Loucy (cell line): Measurements from ENCODE around the gene TRAPPC4.

Experiments
- H2AFZ ChIP-seq: fragments of 200-600 bp; sonication (generic); 2 replicates; pipeline ENCODE4 v1.6.0; 2016; ENCODE audit warnings: antibody characterized with exemption, mild to moderate bottlenecking, low read length, moderate library complexity
- H3F3A ChIP-seq: fragments of 200-600 bp; 2 replicates; pipeline ENCODE4 v1.6.0; 2016; ENCODE audit warnings: antibody characterized with exemption, low read depth, mild to moderate bottlenecking
- H3K27me3 ChIP-seq: fragments of 200-600 bp; sonication (generic); 2 replicates; pipeline ENCODE4 v1.6.1; 2014; ENCODE audit warnings: low read length, mild to moderate bottlenecking; ENCODE audit not compliant: insufficient read depth, poor library complexity, severe bottlenecking
- H3K36me3 ChIP-seq: fragments of 200-600 bp; sonication (generic); 2 replicates; pipeline ENCODE4 v1.6.1; 2016; ENCODE audit warnings: low read length; ENCODE audit not compliant: insufficient read depth
- H3K4me1 ChIP-seq: fragments of 200-600 bp; sonication (generic); 2 replicates; pipeline ENCODE4 v1.5.1; 2014; ENCODE audit warnings: low read length, mild to moderate bottlenecking; ENCODE audit not compliant: insufficient read depth, poor library complexity, severe bottlenecking
- H3K4me2 ChIP-seq: fragments of 200-600 bp; sonication (generic); 2 replicates; pipeline ENCODE4 v1.6.0; 2014; ENCODE audit warnings: antibody characterized with exemption, low read length, low read depth, mild to moderate bottlenecking; ENCODE audit not compliant: poor library complexity, severe bottlenecking
- H3K4me3 ChIP-seq: fragments of 200-600 bp; sonication (generic); 2 replicates; pipeline ENCODE4 v1.5.1; 2014; ENCODE audit warnings: low read length, mild to moderate bottlenecking, mixed read lengths; ENCODE audit not compliant: poor library complexity, severe bottlenecking
- H3K79me2 ChIP-seq: fragments of 200-600 bp; sonication (generic); 2 replicates; pipeline ENCODE4 v1.6.1; 2014; ENCODE audit warnings: low read length; ENCODE audit not compliant: insufficient read depth
- H3K9ac ChIP-seq: fragments of 200-600 bp; sonication (generic); 2 replicates; pipeline ENCODE4 v1.6.0; 2014; ENCODE audit warnings: mild to moderate bottlenecking, low read depth, low read length, moderate library complexity; ENCODE audit not compliant: poor library complexity, severe bottlenecking
- H3K9me2 ChIP-seq: fragments of 200-600 bp; sonication (generic); replicated peaks from 2 replicates; pipeline ENCODE4 v1.6.1; 2016; ENCODE audit warnings: low read depth, low read length, mixed read lengths
- H3K9me3 ChIP-seq: fragments of 200-600 bp; sonication (generic); 2 replicates; pipeline ENCODE4 v1.6.1; 2014; ENCODE audit warnings: mild to moderate bottlenecking, antibody characterized with exemption, low read length, low read depth; ENCODE audit not compliant: insufficient read depth
- H4K20me1 ChIP-seq: fragments of 200-600 bp; sonication (generic); 2 replicates; pipeline ENCODE4 v1.6.0; 2014; ENCODE audit warnings: antibody characterized with exemption, low read length, mild to moderate bottlenecking; ENCODE audit not compliant: insufficient read depth, poor library complexity, severe bottlenecking
- CTCF ChIP-seq: fragments of 200-600 bp; sonication (generic); conservative IDR thresholded peaks from 2 replicates; pipeline ENCODE4 v1.5.1; 2014; ENCODE audit warnings: mild to moderate bottlenecking, antibody characterized with exemption, low read length
- EZH2phosphoT487 ChIP-seq: fragments of 200-600 bp; IDR thresholded peaks from 2 replicates; pipeline ENCODE4 v1.6.1; 2018; ENCODE audit warnings: antibody characterized with exemption, mild to moderate bottlenecking, moderate library complexity, borderline replicate concordance

TRAPPC4 gene

DNA sequence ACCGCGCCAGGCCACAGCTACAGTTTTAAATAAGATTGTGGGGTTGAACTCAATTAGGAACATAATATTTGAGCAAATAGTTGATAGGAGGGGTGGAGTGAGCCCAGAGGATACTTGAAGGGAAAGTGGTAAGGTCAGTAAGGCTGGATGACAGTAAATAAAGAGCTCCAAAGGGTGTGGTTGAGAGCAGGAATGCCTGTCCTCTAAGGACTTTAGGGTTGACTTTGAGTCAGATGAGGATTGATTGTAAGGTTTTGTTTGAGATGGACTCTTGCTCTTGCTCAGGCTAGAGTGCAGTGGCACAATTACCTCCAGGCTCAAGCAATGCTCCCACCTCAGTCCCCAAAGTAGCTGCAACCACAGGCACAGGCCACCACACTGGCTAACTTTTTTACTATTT, 44.6 kb upstream of the TRAPPC4 start:
- no peaks in the 10 kb centered on the region for H3K27me3 ChIP-seq
- H3K4me2 ChIP-seq, result no peak overlapping the region

DNA sequence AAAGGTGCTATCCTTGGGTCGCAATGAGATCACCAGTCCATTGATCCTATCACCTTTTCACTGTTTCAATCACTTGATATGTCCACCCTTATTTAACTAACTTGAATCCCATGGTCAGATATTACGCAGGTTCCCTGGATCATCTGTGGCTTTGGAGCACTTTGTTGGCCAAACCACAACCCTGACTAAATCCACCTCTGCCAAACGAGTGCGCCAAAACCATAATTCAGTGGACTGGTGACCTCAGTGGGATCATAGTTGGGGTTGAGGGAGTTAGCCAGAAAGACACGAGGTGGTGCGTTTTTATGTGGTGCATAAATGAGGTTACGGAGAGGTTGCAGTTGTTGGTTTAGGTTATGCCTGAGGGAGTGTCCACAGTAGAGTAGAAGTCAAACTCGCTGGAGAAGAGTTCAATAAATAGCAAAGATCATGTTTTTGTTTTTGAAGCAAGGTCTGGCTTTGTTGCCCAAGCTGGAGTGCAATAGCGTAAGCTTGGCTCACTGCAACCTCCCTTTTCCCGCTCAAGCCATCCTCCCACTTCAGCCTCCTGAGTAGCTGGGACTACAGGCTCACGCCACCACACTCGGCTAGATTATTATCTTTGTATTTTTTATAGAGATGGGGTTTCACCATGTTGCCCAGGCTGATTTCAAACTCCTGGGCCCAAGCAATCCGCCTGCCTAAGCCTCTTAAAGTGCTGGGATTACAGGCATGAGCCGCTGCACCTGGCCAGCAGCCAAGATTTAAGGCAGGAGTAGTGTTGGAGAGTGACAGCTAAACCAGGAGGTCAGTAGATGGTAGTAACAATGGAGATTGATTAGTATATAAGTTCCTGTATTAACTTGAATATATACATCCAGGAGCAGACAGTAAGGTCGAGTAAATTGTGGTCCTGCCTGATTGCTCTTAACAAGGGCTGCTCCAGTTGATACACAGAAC, 42.5 kb upstream of the TRAPPC4 start:
- no peaks in the 10 kb centered on the region for H3K36me3 ChIP-seq
- no peaks in the 10 kb centered on the region for H3K4me1 ChIP-seq
- H2AFZ ChIP-seq, result no peak overlapping the region
- no peaks in the 10 kb centered on the region for H3F3A ChIP-seq
- TF ChIP-seq CTCF, result no peak
- no peak for TF ChIP-seq EZH2phosphoT487
- no peaks in the 10 kb centered on the region for H3K27me3 ChIP-seq
- no peaks in the 10 kb centered on the region for H4K20me1 ChIP-seq
- no peak overlapping the region for H3K4me2 ChIP-seq
- H3K9ac ChIP-seq, result no peak overlapping the region
- no peaks in the 10 kb centered on the region for H3K9me3 ChIP-seq
- no peaks in the 10 kb centered on the region for H3K79me2 ChIP-seq
- H3K9me2 ChIP-seq, result no peaks in the 10 kb centered on the region
- H3K4me3 ChIP-seq, result no peak overlapping the region

More for the DNA sequence above, 44.6 kb upstream of the TRAPPC4 start:
- no peaks in the 10 kb centered on the region for H3K9me2 ChIP-seq
- H3K79me2 ChIP-seq, result no peaks in the 10 kb centered on the region
- H2AFZ ChIP-seq, result no peak overlapping the region
- no peaks in the 10 kb centered on the region for H3K4me1 ChIP-seq
- H3K9me3 ChIP-seq, result no peaks in the 10 kb centered on the region
- H3K9ac ChIP-seq, result no peak overlapping the region
- no peaks in the 10 kb centered on the region for H4K20me1 ChIP-seq
- no peak overlapping the region for H3K4me3 ChIP-seq
- TF ChIP-seq CTCF (no peak), EZH2phosphoT487 (no peak)
- no peaks in the 10 kb centered on the region for H3K36me3 ChIP-seq
- H3F3A ChIP-seq, result no peaks in the 10 kb centered on the region

GRCh38 chr11:118979434-118979833, 39.1 kb upstream of the TRAPPC4 start:
- no peaks in the 10 kb centered on the region for H3K9me3 ChIP-seq
- no peaks in the 10 kb centered on the region for H4K20me1 ChIP-seq
- no peaks in the 10 kb centered on the region for H3K27me3 ChIP-seq
- H3K4me3 ChIP-seq, result no peak overlapping the region
- H3K36me3 ChIP-seq, result no peaks in the 10 kb centered on the region
- H3K9ac ChIP-seq, result no peak overlapping the region
- H3K4me1 ChIP-seq, result no peaks in the 10 kb centered on the region
- H3K4me2 ChIP-seq, result no peak overlapping the region
- no peaks in the 10 kb centered on the region for H3F3A ChIP-seq
- H3K79me2 ChIP-seq, result no peaks in the 10 kb centered on the region
- no peak for TF ChIP-seq EZH2phosphoT487
- TF ChIP-seq CTCF, result no peak; the same call in 1 of the 2 replicates
- no peak overlapping the region for H2AFZ ChIP-seq
- H3K9me2 ChIP-seq, result no peaks in the 10 kb centered on the region
